ENCODE measurements around the gene VPS72. TPM values are rescaled to one million over a fixed set of nuclear protein-coding genes. Genes with fewer than 3 reads are reported as not detected.
A peak's percentile ranks its signal among the peaks of the same experiment; 100 is the strongest.

The VPS72 gene
- total and polyA plus RNA-seq, 10 of the 15 experiments (the other 5 are each of a cell fraction or from before 2014, with no cell fraction given) = 6.7 to 77.8 (median 58.1) TPM

- TF ChIP-seq IKZF1 (conservative IDR thresholded peaks at IDR 0.05) (peak; percentile 61; the same call in 1 of the 2 replicates), ZNF217 (IDR thresholded peaks at IDR 0.05) (no peak), NR2C1 (IDR thresholded peaks at IDR 0.05) (no peak), IKZF2 (IDR thresholded peaks at IDR 0.05) (peak; percentile 69 to 70), ZZZ3 (IDR thresholded peaks at IDR 0.05; ENCODE audit: control insufficient read depth, insufficient read length, low read depth) (no peak), ESRRA (IDR thresholded peaks at IDR 0.05; ENCODE audit: low read length) (no peak), PAX8 (IDR thresholded peaks at IDR 0.05) (no peak), ATF2 (IDR thresholded peaks at IDR 0.05; ENCODE audit: low read length) (no peak), ZNF274 (IDR thresholded peaks at IDR 0.05; ENCODE audit: insufficient read depth, insufficient read length) (no peak), RAD21 (IDR thresholded peaks at IDR 0.05; ENCODE audit: insufficient read depth, low read depth, low read length) (peak; percentile 68), ZNF384 (IDR thresholded peaks at IDR 0.05; ENCODE audit: borderline replicate concordance, low read depth, low read length) (peak; percentile 94), HDAC2 (IDR thresholded peaks at IDR 0.05) (no peak), MTA3 (IDR thresholded peaks at IDR 0.05; ENCODE audit: borderline replicate concordance, low read length) (no peak), YY1 (IDR thresholded peaks at IDR 0.05; ENCODE audit: low read depth, low read length) (0 out of 2 replicates have a peak, but pooled peaks have one; percentile 13), NFIC (IDR thresholded peaks at IDR 0.05; ENCODE audit: low read depth, low read length) (no peak), USF1 (IDR thresholded peaks at IDR 0.05; ENCODE audit: borderline replicate concordance, extremely low read length, insufficient read depth, low read depth, low read length) (no peak), EP300 (IDR thresholded peaks at IDR 0.05; ENCODE audit: borderline replicate concordance in 1 of 2, control insufficient read depth in 1 of 2, low read depth in 2 of 2, low read length in 2 of 2) (no peak), NRF1 (conservative IDR thresholded peaks at IDR 0.05; ENCODE audit: low read depth, low read length) (no peak)
- TF ChIP-seq, protein P1, sequence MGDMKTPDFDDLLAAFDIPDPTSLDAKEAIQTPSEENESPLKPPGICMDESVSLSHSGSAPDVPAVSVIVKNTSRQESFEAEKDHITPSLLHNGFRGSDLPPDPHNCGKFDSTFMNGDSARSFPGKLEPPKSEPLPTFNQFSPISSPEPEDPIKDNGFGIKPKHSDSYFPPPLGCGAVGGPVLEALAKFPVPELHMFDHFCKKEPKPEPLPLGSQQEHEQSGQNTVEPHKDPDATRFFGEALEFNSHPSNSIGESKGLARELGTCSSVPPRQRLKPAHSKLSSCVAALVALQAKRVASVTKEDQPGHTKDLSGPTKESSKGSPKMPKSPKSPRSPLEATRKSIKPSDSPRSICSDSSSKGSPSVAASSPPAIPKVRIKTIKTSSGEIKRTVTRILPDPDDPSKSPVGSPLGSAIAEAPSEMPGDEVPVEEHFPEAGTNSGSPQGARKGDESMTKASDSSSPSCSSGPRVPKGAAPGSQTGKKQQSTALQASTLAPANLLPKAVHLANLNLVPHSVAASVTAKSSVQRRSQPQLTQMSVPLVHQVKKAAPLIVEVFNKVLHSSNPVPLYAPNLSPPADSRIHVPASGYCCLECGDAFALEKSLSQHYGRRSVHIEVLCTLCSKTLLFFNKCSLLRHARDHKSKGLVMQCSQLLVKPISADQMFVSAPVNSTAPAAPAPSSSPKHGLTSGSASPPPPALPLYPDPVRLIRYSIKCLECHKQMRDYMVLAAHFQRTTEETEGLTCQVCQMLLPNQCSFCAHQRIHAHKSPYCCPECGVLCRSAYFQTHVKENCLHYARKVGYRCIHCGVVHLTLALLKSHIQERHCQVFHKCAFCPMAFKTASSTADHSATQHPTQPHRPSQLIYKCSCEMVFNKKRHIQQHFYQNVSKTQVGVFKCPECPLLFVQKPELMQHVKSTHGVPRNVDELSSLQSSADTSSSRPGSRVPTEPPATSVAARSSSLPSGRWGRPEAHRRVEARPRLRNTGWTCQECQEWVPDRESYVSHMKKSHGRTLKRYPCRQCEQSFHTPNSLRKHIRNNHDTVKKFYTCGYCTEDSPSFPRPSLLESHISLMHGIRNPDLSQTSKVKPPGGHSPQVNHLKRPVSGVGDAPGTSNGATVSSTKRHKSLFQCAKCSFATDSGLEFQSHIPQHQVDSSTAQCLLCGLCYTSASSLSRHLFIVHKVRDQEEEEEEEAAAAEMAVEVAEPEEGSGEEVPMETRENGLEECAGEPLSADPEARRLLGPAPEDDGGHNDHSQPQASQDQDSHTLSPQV (IDR thresholded peaks at IDR 0.05) = no peak
- TF ChIP-seq, protein P2, sequence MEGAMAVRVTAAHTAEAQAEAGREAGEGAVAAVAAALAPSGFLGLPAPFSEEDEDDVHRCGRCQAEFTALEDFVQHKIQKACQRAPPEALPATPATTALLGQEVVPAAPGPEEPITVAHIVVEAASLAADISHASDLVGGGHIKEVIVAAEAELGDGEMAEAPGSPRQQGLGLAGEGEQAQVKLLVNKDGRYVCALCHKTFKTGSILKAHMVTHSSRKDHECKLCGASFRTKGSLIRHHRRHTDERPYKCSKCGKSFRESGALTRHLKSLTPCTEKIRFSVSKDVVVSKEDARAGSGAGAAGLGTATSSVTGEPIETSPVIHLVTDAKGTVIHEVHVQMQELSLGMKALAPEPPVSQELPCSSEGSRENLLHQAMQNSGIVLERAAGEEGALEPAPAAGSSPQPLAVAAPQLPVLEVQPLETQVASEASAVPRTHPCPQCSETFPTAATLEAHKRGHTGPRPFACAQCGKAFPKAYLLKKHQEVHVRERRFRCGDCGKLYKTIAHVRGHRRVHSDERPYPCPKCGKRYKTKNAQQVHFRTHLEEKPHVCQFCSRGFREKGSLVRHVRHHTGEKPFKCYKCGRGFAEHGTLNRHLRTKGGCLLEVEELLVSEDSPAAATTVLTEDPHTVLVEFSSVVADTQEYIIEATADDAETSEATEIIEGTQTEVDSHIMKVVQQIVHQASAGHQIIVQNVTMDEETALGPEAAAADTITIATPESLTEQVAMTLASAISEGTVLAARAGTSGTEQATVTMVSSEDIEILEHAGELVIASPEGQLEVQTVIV (IDR thresholded peaks at IDR 0.05; ENCODE audit: borderline replicate concordance, partially characterized antibody) = no peak
- TF ChIP-seq, protein P3, sequence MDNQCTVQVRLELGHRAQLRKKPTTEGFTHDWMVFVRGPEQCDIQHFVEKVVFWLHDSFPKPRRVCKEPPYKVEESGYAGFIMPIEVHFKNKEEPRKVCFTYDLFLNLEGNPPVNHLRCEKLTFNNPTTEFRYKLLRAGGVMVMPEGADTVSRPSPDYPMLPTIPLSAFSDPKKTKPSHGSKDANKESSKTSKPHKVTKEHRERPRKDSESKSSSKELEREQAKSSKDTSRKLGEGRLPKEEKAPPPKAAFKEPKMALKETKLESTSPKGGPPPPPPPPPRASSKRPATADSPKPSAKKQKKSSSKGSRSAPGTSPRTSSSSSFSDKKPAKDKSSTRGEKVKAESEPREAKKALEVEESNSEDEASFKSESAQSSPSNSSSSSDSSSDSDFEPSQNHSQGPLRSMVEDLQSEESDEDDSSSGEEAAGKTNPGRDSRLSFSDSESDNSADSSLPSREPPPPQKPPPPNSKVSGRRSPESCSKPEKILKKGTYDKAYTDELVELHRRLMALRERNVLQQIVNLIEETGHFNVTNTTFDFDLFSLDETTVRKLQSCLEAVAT (IDR thresholded peaks at IDR 0.05) = no peak
Measured at GRCh38 chr1:151196292-151196800, 6.3 kb upstream of the VPS72 start (continued).
